ENCODE data around the gene ANKFN1.

DNA sequence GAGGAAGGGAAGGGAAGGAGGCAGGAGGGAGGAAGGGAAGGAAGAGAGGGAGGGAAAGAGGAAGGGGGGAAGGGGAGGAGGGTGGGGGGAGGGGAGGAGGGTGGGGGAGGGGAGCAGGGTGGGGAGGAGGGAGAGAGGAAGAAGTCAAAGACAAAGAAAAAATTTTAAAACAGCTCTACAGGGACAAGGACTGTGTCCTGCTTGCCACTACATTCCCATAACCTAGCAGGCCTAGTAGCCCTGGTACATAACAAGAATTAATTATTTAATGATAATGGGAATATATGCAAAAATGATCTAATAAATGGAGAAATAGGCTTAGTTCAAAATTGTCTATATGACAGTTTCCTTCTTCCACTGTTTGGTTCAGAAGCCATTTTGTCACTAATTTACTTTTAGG is 392.7 kb downstream of the ANKFN1 start:
- TF ChIP-seq, protein P1, sequence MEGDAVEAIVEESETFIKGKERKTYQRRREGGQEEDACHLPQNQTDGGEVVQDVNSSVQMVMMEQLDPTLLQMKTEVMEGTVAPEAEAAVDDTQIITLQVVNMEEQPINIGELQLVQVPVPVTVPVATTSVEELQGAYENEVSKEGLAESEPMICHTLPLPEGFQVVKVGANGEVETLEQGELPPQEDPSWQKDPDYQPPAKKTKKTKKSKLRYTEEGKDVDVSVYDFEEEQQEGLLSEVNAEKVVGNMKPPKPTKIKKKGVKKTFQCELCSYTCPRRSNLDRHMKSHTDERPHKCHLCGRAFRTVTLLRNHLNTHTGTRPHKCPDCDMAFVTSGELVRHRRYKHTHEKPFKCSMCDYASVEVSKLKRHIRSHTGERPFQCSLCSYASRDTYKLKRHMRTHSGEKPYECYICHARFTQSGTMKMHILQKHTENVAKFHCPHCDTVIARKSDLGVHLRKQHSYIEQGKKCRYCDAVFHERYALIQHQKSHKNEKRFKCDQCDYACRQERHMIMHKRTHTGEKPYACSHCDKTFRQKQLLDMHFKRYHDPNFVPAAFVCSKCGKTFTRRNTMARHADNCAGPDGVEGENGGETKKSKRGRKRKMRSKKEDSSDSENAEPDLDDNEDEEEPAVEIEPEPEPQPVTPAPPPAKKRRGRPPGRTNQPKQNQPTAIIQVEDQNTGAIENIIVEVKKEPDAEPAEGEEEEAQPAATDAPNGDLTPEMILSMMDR (IDR thresholded peaks at IDR 0.05): no peak
- TF ChIP-seq POLR2AphosphoS5 (IDR thresholded peaks at IDR 0.05) (no peak), POLR2A (IDR thresholded peaks at IDR 0.05) (no peak)
